CD4-positive, alpha-beta memory T cell (primary cell): ENCODE measurements around the gene CCDC181. TPM values are rescaled to one million over a fixed set of nuclear protein-coding genes. Genes with fewer than 3 reads are reported as not detected.
A peak's percentile ranks its signal among the peaks of the same experiment; 100 is the strongest.

Source experiments
- CTCF ChIA-PET: fragments of 350-600 bp; sonication (Branson Sonifier 250); formaldehyde crosslinking; loops from one replicate; lab custom pipeline; 2021; ENCODE audit warnings: inconsistent platforms; ENCODE audit not compliant: partially characterized antibody; lab: Charles Lee
- POLR2A ChIA-PET: fragments of 350-600 bp; sonication (Branson Sonifier 250); formaldehyde crosslinking; loops from one replicate; lab custom pipeline; 2021; ENCODE audit not compliant: partially characterized antibody; lab: Charles Lee
- DNase-seq, 5 donors: peaks; one replicate each; pipeline versions ENCODE4 v3.0.0 to v3.0.0-alpha.2; 2020 to 2022; ENCODE audit warnings: mixed read lengths in 1 of 5
- H3K27ac ChIP-seq: one replicate; pipeline ENCODE4 v1.7.0; 2013; ENCODE audit warnings: low read depth, low read length
- H3K27me3 ChIP-seq: 2 replicates; pipeline ENCODE4 v1.7.0; 2013; ENCODE audit warnings: mild to moderate bottlenecking, low read length, moderate library complexity; ENCODE audit not compliant: insufficient read depth
- H3K36me3 ChIP-seq: 2 replicates; pipeline ENCODE4 v1.7.0; 2013; ENCODE audit warnings: mild to moderate bottlenecking, low read length, moderate library complexity; ENCODE audit not compliant: insufficient read depth
- H3K4me1 ChIP-seq: 2 replicates; pipeline ENCODE4 v1.7.0; 2013; ENCODE audit warnings: mild to moderate bottlenecking, low read length, moderate library complexity; ENCODE audit not compliant: insufficient read depth
- H3K4me3 ChIP-seq, 2 donors: one replicate each; pipeline ENCODE4 v1.7.0; 2013; ENCODE audit warnings: low read length in 2 of 2, mild to moderate bottlenecking in 1 of 2
- H3K9me3 ChIP-seq, 2 donors: one replicate each; pipeline ENCODE4 v1.7.0; 2013; ENCODE audit warnings: low read length in 2 of 2, control low read depth in 1 of 2; ENCODE audit not compliant: control insufficient read depth in 1 of 2
- H3K27ac Mint-ChIP-seq, 7 donors: one replicate each; pipeline ENCODE4 v1.8.0; 2020 to 2021; ENCODE audit warnings: mixed read lengths in 7 of 7, mild to moderate bottlenecking in 6 of 7, inconsistent platforms in 3 of 7, moderate library complexity in 3 of 7
- H3K27me3 Mint-ChIP-seq, 2 donors: one replicate each; pipeline ENCODE4 v1.8.0; 2020 to 2021; ENCODE audit warnings: mixed read lengths in 2 of 2
- H3K36me3 Mint-ChIP-seq, 2 donors: one replicate each; pipeline ENCODE4 v1.8.0; 2020 to 2021; ENCODE audit warnings: mixed read lengths in 2 of 2, inconsistent platforms in 1 of 2, mild to moderate bottlenecking in 1 of 2
- H3K4me1 Mint-ChIP-seq, 4 donors: one replicate each; pipeline ENCODE4 v1.8.0; 2020 to 2021; ENCODE audit warnings: mixed read lengths in 4 of 4, mild to moderate bottlenecking in 1 of 4
- H3K4me3 Mint-ChIP-seq, 8 donors: one replicate each; pipeline ENCODE4 v1.8.0; 2020 to 2021; ENCODE audit warnings: mixed read lengths in 8 of 8, mild to moderate bottlenecking in 7 of 8, moderate library complexity in 6 of 8, inconsistent platforms in 3 of 8
- H3K9me3 Mint-ChIP-seq, 8 donors: one replicate each; pipeline ENCODE4 v1.8.0; 2020 to 2021; ENCODE audit warnings: mixed read lengths in 8 of 8, mild to moderate bottlenecking in 5 of 8, inconsistent platforms in 3 of 8, moderate library complexity in 1 of 8
- intact Hi-C: fragments of 100-400 bp; cut with micrococcal nuclease; formaldehyde crosslinking; loops from one replicate; pipeline ENCODE4 v1.15.1; 2023
- polyA plus RNA-seq, 2 donors: library from polyadenylated mRNA; unstranded; fragments of 300-500 nt; fragmentation: Illumina TruSeq; gene quantifications; one replicate each; pipeline ENCODE4 v1.2.3, GENCODE V29; 2021
- total RNA-seq, 2 experiments: library from RNA; stranded (reverse); gene quantifications; one replicate each; pipeline ENCODE4 v1.2.3, GENCODE V29; 2021

The CCDC181 gene
- total and polyA plus RNA-seq, 4 experiments from 2014 or later, result 0.17 TPM; not detected in 3

DNA sequence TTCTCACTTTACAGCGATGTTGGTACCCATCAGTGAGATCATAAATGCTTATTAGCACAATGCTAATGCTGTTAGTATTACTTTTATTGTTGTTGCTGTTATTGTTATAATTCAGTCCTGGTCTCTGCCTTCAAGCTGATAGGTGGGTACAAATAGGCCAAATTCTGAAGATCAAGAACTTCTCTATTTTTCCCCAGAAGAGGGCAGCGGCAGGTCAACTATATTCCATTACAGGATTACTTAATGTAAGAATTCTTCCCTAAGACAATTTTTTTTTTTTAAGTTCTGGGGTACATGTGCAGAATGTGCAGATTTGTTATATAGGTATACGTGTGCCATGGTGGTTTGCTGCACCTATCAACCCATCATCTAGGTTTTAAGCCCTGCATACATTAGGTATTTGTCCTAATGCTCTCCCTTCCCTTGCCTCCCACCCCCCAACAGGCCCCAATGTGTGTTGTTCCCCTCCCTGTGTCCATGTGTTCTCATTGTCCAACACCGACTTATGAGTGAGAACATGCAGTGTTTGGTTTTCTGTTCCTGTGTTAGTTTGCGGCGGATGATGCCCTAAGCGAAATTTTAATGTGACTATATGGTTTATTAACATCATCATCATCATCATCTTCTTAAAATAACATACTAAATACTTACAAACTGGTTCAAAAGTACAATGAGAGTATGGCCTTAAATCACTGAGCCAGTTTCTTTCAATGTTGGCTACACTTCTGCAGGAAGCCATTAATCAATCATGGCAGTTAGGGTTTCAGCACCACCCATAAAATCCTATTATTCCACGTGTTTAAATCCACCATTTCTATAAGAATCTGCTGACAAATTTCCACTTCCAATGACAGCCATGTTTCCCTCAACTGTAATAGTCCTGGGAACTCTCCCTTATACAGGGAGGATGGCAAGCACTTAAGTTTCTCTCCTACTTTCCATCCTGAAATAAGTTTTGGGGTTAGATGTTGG, 39.3 kb upstream of the CCDC181 start:
- H3K4me1 Mint-ChIP-seq, result no peaks in the 10 kb centered on the region
- Histone ChIP-seq H3K4me3 (no peak overlapping the region), H3K27me3 (no peaks in the 10 kb centered on the region), H3K4me1 (no peaks in the 10 kb centered on the region), H3K27ac (no peak overlapping the region), H3K9me3 (no peaks in the 10 kb centered on the region), H3K36me3 (no peaks in the 10 kb centered on the region)
- H3K9me3 Mint-ChIP-seq, result no peaks in the 10 kb centered on the region
- intact Hi-C loops, result loop anchor here (1.0 to 5.0 kb wide), 2 partner anchors 80 to 246 kb away; partner anchors contain the start of gene SELL
- H3K27me3 Mint-ChIP-seq, result no peaks in the 10 kb centered on the region
- POLR2A ChIA-PET, result interaction anchor here (1.2 kb wide), 1 partner anchor 80 kb away, joined by 5 read pairs; no protein-coding TSS in a partner anchor
- H3K27ac Mint-ChIP-seq, result peak overlapping the region in 1 of 7 donors; percentile 17
- peak in 2 of 5 donors; percentile 12 to 24 for DNase-seq
- H3K36me3 Mint-ChIP-seq, result peaks cover 5 to 9% of the 10 kb centered on the region in 2 donors
- H3K4me3 Mint-ChIP-seq, result no peak overlapping the region
- CTCF ChIA-PET, result interaction anchor here (1.3 to 3.6 kb wide), 2 partner anchors 80 to 83 kb away, joined by 5 to 28 read pairs; no protein-coding TSS in a partner anchor

- H3K36me3 ChIP-seq, result no peaks in the 10 kb centered on the region
- Mint-ChIP-seq H3K4me1 (peaks cover 0 to 12% (median 8%) of the 10 kb centered on the region in 4 donors), H3K4me3 (no peak overlapping the region), H3K9me3 (peaks cover 0 to 5% (median 0%) of the 10 kb centered on the region in 8 donors), H3K27me3 (peaks cover under 1 to 4% of the 10 kb centered on the region in 2 donors), H3K27ac (no peak overlapping the region), H3K36me3 (peaks cover 5 to 9% of the 10 kb centered on the region in 2 donors)
- no peak for DNase-seq
- intact Hi-C loops, result loop anchor here (5.0 kb wide), 1 partner anchor 247 kb away; the partner anchor contains the start of gene SELL
- H3K9me3 ChIP-seq, result no peaks in the 10 kb centered on the region
- ChIA-PET CTCF (interaction anchor here (0.8 to 3.6 kb wide), 3 partner anchors 82 to 247 kb away, joined by 3 to 28 read pairs (median 5); no protein-coding TSS in a partner anchor), POLR2A (no interaction called here)
- H3K27me3 ChIP-seq, result no peaks in the 10 kb centered on the region
- H3K27ac ChIP-seq, result no peak overlapping the region
- no peak overlapping the region for H3K4me3 ChIP-seq
- H3K4me1 ChIP-seq, result no peaks in the 10 kb centered on the region
Observed at GRCh38 chr1:169465281-169465680, 38.0 kb upstream of the CCDC181 start.

- POLR2A ChIA-PET, result no interaction called here
- CTCF ChIA-PET, result interaction anchor here (1.1 to 1.7 kb wide), 2 partner anchors 11 to 86 kb away, joined by 4 to 6 read pairs; no protein-coding TSS in a partner anchor
Observed at GRCh38 chr1:169462385-169462784, 35.1 kb upstream of the CCDC181 start.

DNA sequence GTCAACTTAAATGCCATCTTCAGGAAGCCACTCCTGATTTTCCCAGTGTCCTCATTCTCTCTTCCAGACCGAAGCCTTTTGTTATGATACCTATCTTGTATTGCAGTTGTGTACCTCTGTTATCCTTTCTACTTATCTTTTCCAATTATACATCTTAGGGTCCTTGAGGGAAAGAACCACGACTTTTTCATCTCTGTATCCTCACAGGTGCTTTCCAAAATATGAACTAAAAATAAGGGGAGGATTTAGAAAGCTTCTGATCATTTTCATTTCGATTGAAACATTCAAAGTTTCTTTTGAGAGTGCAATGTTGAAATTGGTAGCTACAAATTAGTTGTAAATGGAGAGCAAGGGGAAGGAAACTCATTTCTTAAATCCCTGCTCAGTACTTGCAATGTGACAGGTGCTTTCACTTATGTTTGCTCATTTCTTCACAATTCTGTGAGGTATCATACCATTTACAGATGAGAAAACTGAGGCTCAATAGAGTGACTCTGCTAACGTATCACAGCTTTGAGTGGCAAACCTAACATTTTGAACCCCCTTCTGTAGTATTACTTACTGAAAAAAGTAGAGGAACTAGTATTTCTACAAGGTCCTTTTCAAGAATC, 34.2 kb upstream of the CCDC181 start:
- peak overlapping the region in 2 of 7 donors; percentile 3 to 13 for H3K27ac Mint-ChIP-seq
- CTCF ChIA-PET, result interaction anchor here (1.1 to 1.7 kb wide), 2 partner anchors 12 to 87 kb away, joined by 4 to 6 read pairs; no protein-coding TSS in a partner anchor

More at GRCh38 chr1:169462385-169462784, 35.1 kb upstream of the CCDC181 start:
- Mint-ChIP-seq H3K4me3 (no peak overlapping the region), H3K9me3 (peaks cover 0 to 5% (median under 1%) of the 10 kb centered on the region in 8 donors), H3K4me1 (peaks cover 2 to 21% (median 11%) of the 10 kb centered on the region in 4 donors), H3K27me3 (peaks cover 3 to 4% of the 10 kb centered on the region in 2 donors), H3K36me3 (peaks cover 0 to 5% of the 10 kb centered on the region in 2 donors), H3K27ac (no peak overlapping the region)
- H3K4me3 ChIP-seq, result no peak overlapping the region
- no peaks in the 10 kb centered on the region for H3K4me1 ChIP-seq
- no peaks in the 10 kb centered on the region for H3K9me3 ChIP-seq
- H3K27ac ChIP-seq, result no peak overlapping the region
- DNase-seq, result no peak
- no peaks in the 10 kb centered on the region for H3K27me3 ChIP-seq
- intact Hi-C loops, result no loop called here
- no peaks in the 10 kb centered on the region for H3K36me3 ChIP-seq

DNA sequence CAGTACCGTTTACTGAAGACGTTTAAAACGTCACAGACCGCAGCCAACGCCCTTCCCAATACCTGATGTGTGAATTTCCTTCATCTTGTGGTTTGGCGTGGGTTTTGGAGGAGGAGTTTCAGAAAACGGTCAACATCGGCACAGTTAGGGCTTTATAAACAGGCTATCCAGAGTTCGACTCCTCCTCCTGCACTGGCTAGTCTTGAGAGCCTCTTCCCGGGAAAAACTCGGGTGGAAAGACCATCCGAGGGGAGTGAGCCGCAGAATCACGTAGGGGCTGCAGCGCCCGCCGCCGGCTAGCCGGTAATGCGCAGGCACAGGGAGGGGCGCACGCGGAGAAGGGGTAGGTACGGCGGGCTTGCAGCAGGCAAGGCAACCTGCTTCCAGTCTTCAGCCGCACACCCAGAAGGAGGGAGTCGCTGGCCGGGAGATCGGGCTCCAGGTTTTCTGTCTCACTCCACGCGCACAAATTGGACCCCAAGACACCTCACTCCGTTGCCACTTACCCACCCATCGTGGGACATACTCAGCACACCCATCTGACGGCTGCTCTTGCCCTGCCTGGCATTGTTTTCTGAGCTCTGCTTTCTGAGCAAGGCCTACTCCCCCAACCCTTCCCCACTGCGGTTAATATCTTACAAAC, 33.0 kb upstream of the CCDC181 start:
- Mint-ChIP-seq H3K36me3 (peaks cover 5 to 6% of the 10 kb centered on the region in 2 donors), H3K27ac (peak overlapping the region in 5 of 7 donors; percentile 19 to 76 (median 50)), H3K4me1 (peaks cover 5 to 21% (median 12%) of the 10 kb centered on the region in 4 donors), H3K4me3 (peak overlapping the region; percentile 68 to 79 (median 78)), H3K27me3 (peaks cover 9 to 11% of the 10 kb centered on the region in 2 donors), H3K9me3 (peaks cover 3 to 15% (median 12%) of the 10 kb centered on the region in 8 donors)
- POLR2A ChIA-PET, result no interaction called here
- CTCF ChIA-PET, result interaction anchor here (1.7 kb wide), 1 partner anchor 88 kb away, joined by 6 read pairs; no protein-coding TSS in a partner anchor
- Histone ChIP-seq H3K9me3 (no peaks in the 10 kb centered on the region), H3K36me3 (no peaks in the 10 kb centered on the region), H3K27ac (no peak overlapping the region), H3K4me3 (peak overlapping the region in 1 of 2 donors; percentile 28), H3K27me3 (no peaks in the 10 kb centered on the region), H3K4me1 (no peaks in the 10 kb centered on the region)
- DNase-seq, result peak; percentile 9 to 35 (median 26)
- intact Hi-C loops, result no loop called here

More for the DNA sequence above, 34.2 kb upstream of the CCDC181 start:
- peaks cover 2 to 21% (median 11%) of the 10 kb centered on the region in 4 donors for H3K4me1 Mint-ChIP-seq
- POLR2A ChIA-PET, result no interaction called here
- no peak for DNase-seq
- H3K36me3 Mint-ChIP-seq, result peaks cover 4 to 5% of the 10 kb centered on the region in 2 donors
- H3K4me1 ChIP-seq, result no peaks in the 10 kb centered on the region
- H3K27me3 ChIP-seq, result no peaks in the 10 kb centered on the region
- peaks cover 3 to 13% (median 9%) of the 10 kb centered on the region in 8 donors for H3K9me3 Mint-ChIP-seq
- intact Hi-C loops, result no loop called here
- no peak overlapping the region for H3K27ac ChIP-seq
- no peaks in the 10 kb centered on the region for H3K9me3 ChIP-seq
- H3K4me3 ChIP-seq, result no peak overlapping the region
- H3K36me3 ChIP-seq, result no peaks in the 10 kb centered on the region
- peaks cover 7 to 8% of the 10 kb centered on the region in 2 donors for H3K27me3 Mint-ChIP-seq
- H3K4me3 Mint-ChIP-seq, result peak overlapping the region in 3 of 8 donors; percentile 1 to 52 (median 5)

DNA sequence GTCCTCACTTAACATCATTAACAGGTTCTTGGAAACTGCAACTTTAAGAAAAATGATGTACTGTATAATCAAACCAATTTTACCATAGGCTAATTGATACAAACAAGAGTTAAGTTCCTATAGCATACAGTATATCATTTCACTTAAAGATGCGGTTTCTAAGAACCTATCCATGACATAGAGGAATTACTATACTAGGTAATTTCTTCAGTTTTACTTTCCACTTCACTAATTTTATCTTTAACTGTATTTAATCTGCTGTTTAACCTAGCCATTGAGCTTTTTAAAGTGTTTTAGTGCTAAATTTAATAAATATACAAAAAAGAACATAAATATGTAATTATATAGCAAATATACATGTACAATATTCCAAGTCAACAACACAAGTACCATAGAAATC, 30.2 kb upstream of the CCDC181 start:
- Mint-ChIP-seq H3K27ac (no peak overlapping the region), H3K27me3 (peaks cover 16% of the 10 kb centered on the region in 2 donors), H3K9me3 (peaks cover 3 to 15% (median 12%) of the 10 kb centered on the region in 8 donors), H3K36me3 (peaks cover 5 to 6% of the 10 kb centered on the region in 2 donors), H3K4me1 (peaks cover 5 to 21% (median 12%) of the 10 kb centered on the region in 4 donors), H3K4me3 (no peak overlapping the region)
- DNase-seq, result no peak
- no peak overlapping the region for H3K4me3 ChIP-seq
- ChIA-PET POLR2A (no interaction called here), CTCF (no interaction called here)
- no peaks in the 10 kb centered on the region for H3K9me3 ChIP-seq
- H3K27ac ChIP-seq, result no peak overlapping the region
- no peaks in the 10 kb centered on the region for H3K4me1 ChIP-seq
- H3K27me3 ChIP-seq, result no peaks in the 10 kb centered on the region
- no peaks in the 10 kb centered on the region for H3K36me3 ChIP-seq
- intact Hi-C loops, result no loop called here
